EH (cell line): ENCODE data around the gene LDLRAD4.
"Not testable (repeated sequence)": the region's sequence is repeated elsewhere in the genome, so short reads cannot be mapped to it uniquely, and the experiment has no call there.

Experiments used
- DNase-seq: peaks from one replicate; pipeline ENCODE4 v3.0.0-alpha.2; 2015; ENCODE audit warnings: low read depth

Gene LDLRAD4

DNA sequence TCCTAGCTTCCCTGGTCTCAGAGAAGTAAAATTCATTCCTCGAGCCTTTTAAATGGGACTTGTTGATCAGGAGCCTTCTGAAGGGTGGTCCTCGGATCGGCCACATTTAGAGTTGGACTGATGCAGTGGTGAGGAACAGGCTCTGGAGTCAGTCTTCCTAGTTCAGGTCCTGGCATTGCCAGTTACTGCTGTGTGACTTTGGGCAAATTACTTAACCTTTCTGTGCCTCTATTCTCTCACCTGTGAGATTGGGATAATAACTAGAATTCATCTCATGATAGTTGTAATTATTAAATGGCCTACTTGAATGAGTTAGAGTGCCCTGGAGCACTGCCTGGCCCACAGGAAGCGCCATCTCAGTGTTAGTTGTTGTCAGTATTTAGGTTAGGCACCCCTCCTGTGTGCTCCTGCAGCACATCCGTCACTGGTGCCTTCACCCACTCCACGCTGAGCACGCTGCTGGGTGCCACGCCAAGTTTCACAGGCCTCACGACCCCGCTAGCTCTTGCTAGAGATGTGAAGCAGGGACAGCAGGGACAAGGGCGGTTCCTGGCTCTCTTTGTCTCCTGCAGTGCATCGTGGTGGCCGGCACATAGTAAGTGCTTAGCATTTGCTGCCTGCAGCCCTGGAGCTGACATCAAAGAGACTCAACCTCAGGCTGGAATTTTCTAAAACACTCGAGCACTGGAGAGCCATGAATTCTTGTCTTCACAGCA is 384.9 kb downstream of the LDLRAD4 start:
- no peak for DNase-seq

DNA sequence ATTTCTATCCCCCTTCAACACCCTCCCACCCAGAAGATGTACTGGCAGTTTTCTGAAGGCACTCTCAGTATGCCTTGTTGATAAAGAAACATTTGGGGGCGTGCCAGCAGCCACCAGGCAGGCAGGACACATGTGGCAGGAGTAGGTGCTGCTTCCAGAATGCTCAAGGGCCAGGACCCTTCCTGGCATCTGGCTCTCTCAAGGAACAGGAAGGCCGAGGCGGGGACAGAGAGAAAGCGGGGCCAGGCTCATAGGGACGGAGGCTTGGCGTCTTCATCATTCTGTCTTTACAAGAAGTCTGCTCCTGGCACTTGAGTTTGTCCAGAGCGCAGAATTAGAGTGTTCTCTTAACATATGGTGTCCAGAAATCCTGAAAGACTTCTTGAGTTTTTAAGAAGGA is 386.2 kb downstream of the LDLRAD4 start:
- no peak for DNase-seq

DNA sequence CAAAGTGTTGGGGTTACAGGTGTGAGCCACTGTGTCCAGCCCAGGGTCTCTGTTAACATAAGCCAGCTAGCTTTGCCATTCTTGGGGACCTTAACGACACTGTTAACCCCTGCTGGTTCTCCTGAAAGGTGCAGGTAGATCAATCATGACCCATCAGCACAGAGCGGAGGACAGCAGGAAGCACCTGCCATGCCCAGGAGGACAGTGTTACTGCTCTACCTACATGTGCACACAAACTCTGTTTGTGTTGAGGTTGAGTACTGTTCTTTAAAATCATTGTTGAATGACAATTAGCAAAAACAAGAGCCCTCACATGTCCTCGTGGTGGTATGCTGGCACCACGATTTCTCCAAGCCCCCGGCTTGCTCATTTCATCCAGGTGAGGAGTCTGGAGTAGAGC is 386.9 kb downstream of the LDLRAD4 start:
- DNase-seq = no peak

DNA sequence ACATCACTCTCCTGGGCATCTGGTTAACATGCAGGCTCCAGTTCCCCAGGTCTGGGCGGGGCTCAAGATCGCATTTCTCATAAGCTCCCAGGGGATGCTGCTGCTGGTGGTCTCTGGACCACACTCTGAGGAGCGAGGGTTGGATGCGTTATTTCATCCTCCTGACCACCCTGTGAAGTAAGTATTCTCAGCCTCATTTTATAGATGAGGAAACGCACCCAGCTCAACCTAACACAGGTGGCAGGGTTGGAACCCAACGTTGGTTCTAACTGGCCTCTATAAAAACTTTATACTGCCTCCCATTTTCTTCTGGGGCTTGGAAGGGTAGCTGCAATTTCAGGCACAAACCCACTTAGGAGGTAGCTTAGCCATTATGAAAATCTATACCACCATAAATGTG is 387.3 kb downstream of the LDLRAD4 start:
- no peak for DNase-seq

DNA sequence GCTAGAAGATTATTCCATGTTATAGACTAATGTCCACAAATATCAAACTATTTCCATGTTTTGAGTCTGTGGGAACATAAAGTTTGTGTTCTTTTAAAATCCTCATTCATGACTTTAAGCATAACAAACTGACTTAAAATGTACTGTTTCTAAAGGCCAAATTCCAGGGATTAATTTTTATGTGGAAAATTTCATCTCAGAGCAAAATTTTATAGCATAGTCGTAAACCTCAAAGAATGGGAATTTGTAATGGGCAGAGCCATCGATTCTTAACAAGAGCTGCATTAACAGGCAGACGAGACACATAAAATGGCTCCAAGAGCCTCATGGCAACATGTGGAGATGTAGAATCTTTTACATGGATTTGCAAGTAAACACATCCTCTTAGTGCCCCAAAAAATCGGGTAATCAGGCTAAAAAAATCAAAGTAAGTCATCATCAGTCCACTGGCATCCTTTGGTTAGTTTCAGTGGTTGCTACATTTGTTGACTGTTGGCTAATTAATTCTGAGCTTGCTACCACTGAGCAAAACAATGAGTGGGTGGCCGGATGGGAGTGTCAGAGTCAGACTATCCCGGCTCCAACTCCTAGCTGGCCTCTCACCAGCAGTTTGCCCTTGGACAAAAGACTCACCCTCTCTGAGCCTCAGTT is 388.2 kb downstream of the LDLRAD4 start:
- DNase-seq = peak; percentile 4

DNA sequence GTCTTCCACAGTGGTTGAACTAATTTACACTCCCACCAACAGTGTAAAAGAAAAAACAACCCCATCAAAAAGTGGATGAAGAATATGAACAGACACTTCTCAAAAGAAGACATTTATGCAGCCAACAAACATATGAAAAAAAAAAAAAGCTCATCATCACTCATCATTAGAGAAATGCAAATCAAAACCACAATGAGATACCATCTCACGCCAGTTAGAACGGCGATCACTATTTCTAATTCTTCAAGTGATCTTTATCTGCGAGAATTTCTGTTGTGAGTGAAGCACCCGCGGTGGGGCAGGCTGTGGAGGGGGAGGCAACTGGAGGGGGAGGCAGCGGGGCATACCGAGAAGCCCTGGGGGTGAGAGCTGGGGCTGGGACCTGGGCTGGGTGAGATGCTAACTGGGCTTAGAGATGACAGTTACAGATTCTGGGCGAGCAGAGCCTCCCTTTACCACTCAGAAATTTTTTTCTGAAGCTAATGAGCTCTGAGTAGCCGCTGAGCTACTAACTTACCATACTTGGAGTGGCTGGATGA is 389.5 kb downstream of the LDLRAD4 start:
- DNase-seq = not testable (repeated sequence)

DNA sequence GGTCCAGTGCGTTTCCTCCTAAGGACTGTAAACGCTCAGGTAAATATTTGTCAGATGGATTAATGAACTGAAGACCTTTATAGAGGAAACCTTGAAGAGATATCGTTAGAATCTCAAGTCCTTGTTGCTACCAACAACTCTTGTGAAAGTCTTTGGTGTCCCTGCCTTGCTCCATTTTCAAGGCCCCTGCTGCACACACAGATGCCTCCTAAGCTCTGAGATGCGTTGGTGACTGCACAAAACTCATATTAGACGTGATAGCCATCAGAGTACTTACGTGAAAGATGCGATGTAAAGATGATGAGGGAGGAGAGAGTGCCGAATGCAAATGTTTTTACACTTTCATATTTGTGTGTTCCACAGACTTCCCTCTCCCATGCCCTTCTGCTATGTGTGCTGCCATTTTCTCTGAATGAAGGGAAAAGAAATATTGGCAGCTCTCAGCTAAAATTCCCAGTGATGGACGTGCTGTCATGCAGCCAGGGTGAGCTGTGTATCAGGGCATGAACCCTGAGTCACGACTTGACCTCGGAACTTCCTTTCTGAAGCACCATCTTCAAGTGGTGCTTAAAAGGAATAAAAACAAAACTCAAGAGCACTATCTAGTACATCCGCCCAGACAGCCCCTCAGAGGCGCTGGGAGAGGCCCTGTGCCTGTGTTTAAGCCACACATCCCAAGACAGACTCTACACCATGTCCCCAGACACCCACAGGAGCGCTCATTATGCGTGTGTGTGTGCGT is 390.4 kb downstream of the LDLRAD4 start:
- DNase-seq = no peak

DNA sequence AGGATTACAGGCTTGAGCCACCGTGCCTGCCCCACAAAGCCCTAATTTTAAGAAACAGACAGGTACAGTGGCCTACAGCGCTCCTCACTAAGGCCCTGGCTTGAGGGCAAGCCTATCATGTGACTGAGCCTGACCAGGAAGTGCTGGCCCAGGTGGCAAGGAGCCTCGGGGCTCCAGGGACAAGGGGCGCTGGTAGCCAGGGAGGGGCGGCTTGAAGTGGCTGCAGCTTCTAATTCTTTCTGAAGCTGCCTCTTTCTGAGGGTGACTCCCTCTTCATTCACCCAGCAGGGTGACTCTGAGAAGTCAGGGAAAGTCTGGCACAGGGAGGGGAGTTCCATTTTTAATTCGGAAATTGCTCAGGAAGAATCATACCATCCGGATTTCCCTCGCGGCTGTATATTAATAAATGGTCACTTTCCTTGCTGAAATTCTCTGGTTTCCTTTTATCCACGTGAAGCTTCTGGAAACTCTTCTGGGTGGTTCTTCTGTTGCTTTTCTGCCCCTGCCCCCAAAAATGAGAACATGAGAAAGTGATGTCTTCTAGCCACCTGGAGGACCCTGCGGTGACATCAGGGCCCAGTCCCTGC is 392.1 kb downstream of the LDLRAD4 start:
- no peak for DNase-seq

DNA sequence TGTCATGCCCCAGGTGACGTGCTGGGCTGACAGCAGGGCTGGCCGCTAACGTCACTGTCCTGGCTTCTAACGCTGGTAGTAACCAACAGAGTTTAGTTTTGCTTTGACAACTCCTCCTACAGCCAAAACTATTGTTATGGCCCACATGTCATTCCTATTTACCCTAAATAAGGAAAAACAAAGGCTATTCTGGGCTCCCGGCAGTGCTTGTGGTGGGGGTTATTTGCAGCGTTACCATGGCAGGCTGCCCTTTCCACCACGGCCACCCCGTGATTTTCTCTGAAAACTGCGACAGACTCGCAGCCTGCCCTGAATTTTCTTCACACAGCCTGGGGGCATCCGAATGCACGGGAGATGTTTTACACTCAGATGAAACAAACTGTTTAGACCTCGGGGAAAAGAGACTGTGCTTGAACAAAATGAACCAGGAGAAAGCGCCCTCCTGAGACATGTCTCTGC is 392.6 kb downstream of the LDLRAD4 start:
- DNase-seq = peak; percentile 9

DNA sequence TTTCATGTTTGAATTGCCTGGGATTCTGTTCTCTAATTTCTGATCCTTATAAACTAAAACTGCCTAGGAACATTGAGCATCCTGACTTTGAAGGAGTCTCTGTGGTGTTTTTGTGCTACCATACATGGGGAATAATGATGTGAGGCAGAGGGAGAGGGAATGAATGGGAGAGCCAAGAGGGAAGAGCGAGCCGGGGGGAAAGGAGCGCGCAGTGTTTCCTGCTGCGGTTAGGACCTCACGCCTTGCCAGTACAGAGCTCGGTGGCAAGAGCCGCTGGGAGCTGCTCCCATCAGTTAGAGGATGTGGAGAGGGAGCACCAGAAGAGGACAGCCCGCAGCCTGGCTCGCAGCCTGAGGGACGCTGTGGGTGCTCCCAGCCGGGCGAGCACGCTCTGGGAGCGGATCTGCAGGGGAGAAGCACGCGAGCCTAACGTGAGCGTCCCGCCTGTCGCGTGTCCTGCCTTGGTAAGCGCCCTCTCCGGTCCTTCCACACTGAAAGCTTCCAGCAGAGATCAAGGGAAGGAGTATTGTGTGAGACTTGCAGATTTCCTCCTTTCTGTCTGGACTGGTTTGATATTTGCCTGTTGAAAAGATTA is 393.1 kb downstream of the LDLRAD4 start:
- DNase-seq = peak; percentile 51

DNA sequence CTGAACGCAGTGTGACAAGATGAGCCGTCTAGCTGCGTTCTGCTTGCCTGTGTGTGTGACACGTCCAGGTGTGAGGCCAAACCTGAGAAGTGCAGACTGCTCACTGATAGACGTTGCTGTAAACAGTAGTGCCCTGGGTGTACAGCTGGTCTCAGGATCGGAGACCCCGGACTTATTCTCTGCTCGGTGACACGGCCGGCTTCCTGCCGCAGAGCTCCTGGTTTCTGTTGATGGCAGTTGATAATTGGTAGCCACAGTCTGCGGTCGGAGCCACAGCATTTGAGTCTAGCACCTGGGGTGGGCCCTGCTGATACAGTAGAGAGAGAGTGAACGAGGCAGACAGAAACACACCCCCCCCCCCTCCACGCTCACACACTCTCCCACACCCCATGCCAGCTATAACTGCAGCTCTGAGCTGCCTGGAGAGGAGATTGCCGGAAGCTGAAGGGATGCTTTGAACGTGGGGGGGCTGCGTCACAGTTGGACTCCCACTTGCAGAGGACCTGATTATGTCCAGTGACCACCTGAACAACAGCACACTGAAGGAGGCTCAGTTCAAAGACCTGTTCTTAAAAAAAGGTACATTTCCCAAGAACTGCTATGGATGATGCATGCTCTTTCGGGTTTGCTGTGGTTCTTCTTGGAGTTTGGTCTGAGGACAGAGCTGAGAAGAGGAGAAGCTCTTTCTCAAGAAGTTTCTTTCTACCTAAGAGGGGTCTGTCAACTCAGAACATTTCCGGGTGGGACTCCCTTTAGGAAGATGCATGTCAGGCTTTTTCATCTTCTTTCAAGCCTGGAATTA is 393.8 kb downstream of the LDLRAD4 start:
- DNase-seq = no peak

- DNase-seq = no peak
Observed at GRCh38 chr18:13613099-13613498, 394.5 kb downstream of the LDLRAD4 start.

- DNase-seq = no peak
Observed at GRCh38 chr18:13613591-13614501, 395.3 kb downstream of the LDLRAD4 start.

- DNase-seq = no peak
Observed at GRCh38 chr18:13614641-13615288, 396.2 kb downstream of the LDLRAD4 start.

GRCh38 chr18:13615432-13615861 is 396.9 kb downstream of the LDLRAD4 start:
- DNase-seq = peak; percentile 4

- no peak for DNase-seq
Observed at GRCh38 chr18:13616041-13616440, 397.5 kb downstream of the LDLRAD4 start.

GRCh38 chr18:13616525-13617035 is 398.0 kb downstream of the LDLRAD4 start:
- no peak for DNase-seq

GRCh38 chr18:13617826-13618515 is 399.4 kb downstream of the LDLRAD4 start:
- DNase-seq = no peak
